Activated CD8-positive, alpha-beta memory T cell treated with anti-CD3 and anti-CD28 coated beads, Interleukin-2, amount 10 ng/mL, durations not matched to agents 7 days and 5 days (primary cell): ENCODE results near the gene TNP2. TPM values are rescaled to one million over a fixed set of nuclear protein-coding genes. Genes with fewer than 3 reads are reported as not detected.
"Not testable (repeated sequence)": the region's sequence is repeated elsewhere in the genome, so short reads cannot be mapped to it uniquely, and the experiment has no call there.

Source experiments
- ATAC-seq: fragments of 150-1000 bp; cut with Tn5 transposase; one replicate; pipeline ENCODE4 v1.10.0; 2021; ENCODE audit warnings: moderate library complexity
- CTCF ChIA-PET: fragments of 350-600 bp; sonication (Branson Sonifier 250); formaldehyde crosslinking; loops from one replicate; lab custom pipeline; 2021; ENCODE audit warnings: antibody characterized with exemption; lab: Charles Lee
- DNase-seq: peaks from one replicate; pipeline ENCODE4 v3.0.0-alpha.2; 2020
- H3K27ac Mint-ChIP-seq: one replicate; pipeline ENCODE4 v1.8.0; 2021; ENCODE audit warnings: mild to moderate bottlenecking, mixed read lengths
- H3K27me3 Mint-ChIP-seq: one replicate; pipeline ENCODE4 v1.8.0; 2021; ENCODE audit warnings: mixed read lengths
- H3K36me3 Mint-ChIP-seq: one replicate; pipeline ENCODE4 v1.8.0; 2021; ENCODE audit warnings: mild to moderate bottlenecking, mixed read lengths
- H3K4me1 Mint-ChIP-seq: one replicate; pipeline ENCODE4 v1.8.0; 2021; ENCODE audit warnings: mixed read lengths
- H3K4me3 Mint-ChIP-seq: one replicate; pipeline ENCODE4 v1.8.0; 2021; ENCODE audit warnings: mild to moderate bottlenecking, moderate library complexity, mixed read lengths
- H3K9me3 Mint-ChIP-seq: one replicate; pipeline ENCODE4 v1.8.0; 2022; ENCODE audit warnings: low read depth, mixed read lengths
- total RNA-seq, 2 experiments: library from RNA; stranded (reverse); gene quantifications; one replicate each; pipeline ENCODE4 v1.2.3, GENCODE V29; 2021

The TNP2 gene
- total RNA-seq, 2 experiments from 2014 or later = not detected

DNA sequence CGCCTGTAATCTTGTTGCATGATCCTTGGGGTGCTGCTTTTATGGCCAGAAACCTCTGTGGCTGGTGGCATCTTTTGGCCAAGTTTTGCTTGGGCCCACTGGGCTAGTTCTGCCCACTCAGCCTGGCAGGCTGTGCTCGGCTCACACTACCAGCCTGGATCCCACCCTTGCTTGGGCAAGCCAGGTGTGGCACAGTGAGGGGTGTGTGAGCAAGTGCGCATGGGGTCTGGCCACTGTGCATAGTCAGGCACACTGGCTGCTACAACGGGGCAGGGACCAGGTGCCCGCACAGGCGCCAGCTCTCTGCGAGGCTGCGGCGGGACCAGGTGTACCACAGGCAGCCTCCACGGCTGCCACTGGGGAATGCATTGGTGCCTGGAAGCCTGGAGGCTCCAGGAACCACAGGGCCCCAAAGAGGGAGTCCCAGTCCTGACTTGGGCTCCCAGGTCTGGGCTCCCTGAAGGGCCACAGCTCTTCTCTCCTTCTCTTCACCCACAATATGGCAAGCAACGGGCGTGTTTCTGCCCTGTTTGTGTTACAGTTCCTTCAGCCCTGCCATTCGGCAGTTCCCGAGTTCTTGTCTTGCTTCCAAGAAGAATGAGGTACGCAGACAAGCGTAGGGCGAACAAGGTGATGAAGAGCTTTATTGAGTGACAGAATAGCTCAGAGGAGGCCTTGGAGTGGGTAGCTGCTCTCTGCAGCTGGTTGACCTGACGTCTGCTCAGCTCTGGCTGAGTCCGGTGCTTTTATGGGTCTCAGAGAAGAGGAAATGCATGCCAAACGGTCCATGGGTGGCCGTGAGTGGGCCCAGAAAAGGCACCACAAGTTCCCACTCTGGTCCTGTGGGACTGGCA is 38.7 kb upstream of the TNP2 start:
- no peaks in the 10 kb centered on the region for H3K9me3 Mint-ChIP-seq
- no peak for ATAC-seq
- H3K36me3 Mint-ChIP-seq = no peaks in the 10 kb centered on the region
- H3K27me3 Mint-ChIP-seq = peaks cover 9% of the 10 kb centered on the region
- no peak for DNase-seq
- no peak overlapping the region for H3K4me3 Mint-ChIP-seq
- CTCF ChIA-PET = interaction anchor here (1.2 to 1.4 kb wide), 2 partner anchors 35 to 344 kb away, joined by 4 to 5 read pairs; no protein-coding TSS in a partner anchor
- no peak overlapping the region for H3K27ac Mint-ChIP-seq
- peaks cover 45% of the 10 kb centered on the region for H3K4me1 Mint-ChIP-seq

DNA sequence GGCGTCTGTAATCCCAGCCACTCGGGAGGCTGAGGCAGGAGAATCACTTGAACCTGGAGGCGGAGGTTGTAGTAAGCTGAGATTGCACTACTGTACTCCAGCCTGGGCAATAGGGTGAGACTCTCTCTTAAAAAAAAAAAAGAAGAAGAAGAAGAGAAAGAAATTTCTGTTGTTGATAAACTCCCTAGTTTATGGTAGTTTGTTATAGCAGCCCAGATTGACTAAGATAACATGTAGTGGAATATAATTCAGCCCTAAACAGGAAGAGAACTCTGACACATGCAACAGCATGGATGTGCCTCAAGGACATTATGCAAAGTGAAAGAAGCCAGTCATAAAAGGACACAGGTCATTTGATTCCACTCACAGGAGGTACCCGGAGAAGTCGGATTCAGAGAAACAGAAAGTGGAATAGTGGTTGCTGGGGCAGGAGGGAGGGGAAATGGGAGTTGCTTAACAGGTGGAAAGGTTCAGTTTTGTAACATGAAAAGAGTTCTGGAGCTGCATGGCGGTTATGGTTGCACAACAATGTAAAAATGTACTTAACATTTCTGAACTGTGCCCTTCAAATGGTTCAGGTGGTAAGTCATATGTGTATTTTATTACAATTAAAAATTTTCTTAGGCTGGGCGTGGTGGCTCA is 38.0 kb upstream of the TNP2 start:
- DNase-seq (no peak), ATAC-seq (no peak)
- CTCF ChIA-PET = no interaction called here
- Mint-ChIP-seq H3K27ac (no peak overlapping the region), H3K4me3 (no peak overlapping the region), H3K27me3 (peaks cover 13% of the 10 kb centered on the region), H3K36me3 (no peaks in the 10 kb centered on the region), H3K4me1 (peaks cover 37% of the 10 kb centered on the region), H3K9me3 (no peaks in the 10 kb centered on the region)

GRCh38 chr16:11306381-11306780 is 37.3 kb upstream of the TNP2 start:
- no peaks in the 10 kb centered on the region for H3K9me3 Mint-ChIP-seq
- CTCF ChIA-PET = no interaction called here
- no peak overlapping the region for H3K27ac Mint-ChIP-seq
- H3K4me1 Mint-ChIP-seq = peaks cover 31% of the 10 kb centered on the region
- ATAC-seq (no peak), DNase-seq (no peak)
- H3K27me3 Mint-ChIP-seq = peaks cover 17% of the 10 kb centered on the region
- no peak overlapping the region for H3K4me3 Mint-ChIP-seq
- no peaks in the 10 kb centered on the region for H3K36me3 Mint-ChIP-seq

DNA sequence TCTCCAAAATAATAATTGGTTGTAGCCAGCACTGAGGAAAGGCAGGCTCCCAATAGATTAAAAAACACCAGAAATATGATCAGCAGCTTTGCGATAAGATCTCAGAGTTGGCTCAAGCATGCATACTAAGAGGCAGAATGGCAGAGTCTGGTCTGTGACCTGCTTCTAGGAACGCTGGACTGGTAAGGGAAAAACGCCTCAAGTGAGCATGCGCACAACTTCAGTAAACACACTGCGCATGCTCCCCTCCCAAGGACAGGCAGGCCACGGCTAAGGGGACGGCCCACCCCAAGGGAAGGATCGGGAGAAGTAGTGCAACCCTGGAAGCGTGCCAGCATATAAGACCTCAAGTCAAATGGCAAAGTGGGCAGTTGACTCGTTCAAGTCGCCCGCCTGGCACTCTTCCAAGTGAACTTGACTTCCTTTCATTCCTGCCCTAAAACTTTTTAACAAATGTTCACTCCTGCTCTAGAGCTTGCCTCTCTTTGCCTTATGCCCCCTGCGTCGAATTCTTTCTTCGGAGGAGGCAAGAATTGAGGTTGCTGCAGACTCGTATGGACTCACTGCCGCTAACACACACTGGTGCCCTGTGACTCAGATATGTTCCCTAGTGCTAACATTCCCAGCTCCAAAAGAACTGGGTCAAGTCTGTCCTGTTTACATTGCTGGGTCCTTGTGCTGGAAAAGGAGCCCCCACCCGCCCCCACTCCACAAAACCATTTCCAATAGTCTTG is 34.4 kb upstream of the TNP2 start:
- Mint-ChIP-seq H3K27ac (no peak overlapping the region), H3K4me1 (peaks cover 14% of the 10 kb centered on the region), H3K9me3 (no peaks in the 10 kb centered on the region), H3K36me3 (peaks cover 1% of the 10 kb centered on the region), H3K27me3 (peaks cover 29% of the 10 kb centered on the region), H3K4me3 (no peak overlapping the region)
- CTCF ChIA-PET = interaction anchor here (0.9 kb wide), 1 partner anchor 318 kb away, joined by 3 read pairs; no protein-coding TSS in a partner anchor
- DNase-seq = no peak
- no peak for ATAC-seq

DNA sequence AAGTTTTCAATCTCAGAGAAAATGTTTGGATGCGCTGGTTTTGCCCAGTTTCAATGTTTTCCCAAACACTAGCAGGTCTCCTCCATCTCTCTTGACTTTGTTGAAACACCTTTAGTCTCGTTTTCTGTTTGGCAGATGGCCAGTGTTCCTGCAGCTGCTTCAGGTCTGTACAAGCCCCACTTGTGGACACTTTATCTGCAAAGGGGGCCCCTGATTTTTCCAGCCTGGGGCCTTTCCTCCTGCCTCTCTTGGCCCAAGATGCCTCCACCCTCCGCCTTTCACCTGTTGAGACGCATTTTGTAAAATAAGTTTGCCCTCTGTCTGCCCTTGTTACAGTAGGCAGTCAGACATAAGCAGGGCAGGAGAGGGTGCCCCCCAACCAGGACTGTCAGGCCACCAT is 33.9 kb upstream of the TNP2 start:
- Mint-ChIP-seq H3K4me3 (no peak overlapping the region), H3K4me1 (peaks cover 10% of the 10 kb centered on the region), H3K27ac (no peak overlapping the region), H3K27me3 (peaks cover 30% of the 10 kb centered on the region), H3K9me3 (no peaks in the 10 kb centered on the region), H3K36me3 (peaks cover 1% of the 10 kb centered on the region)
- ATAC-seq (no peak), DNase-seq (no peak)
- CTCF ChIA-PET = interaction anchor here (1.3 kb wide), 1 partner anchor 23 kb away, joined by 4 read pairs; no protein-coding TSS in a partner anchor

DNA sequence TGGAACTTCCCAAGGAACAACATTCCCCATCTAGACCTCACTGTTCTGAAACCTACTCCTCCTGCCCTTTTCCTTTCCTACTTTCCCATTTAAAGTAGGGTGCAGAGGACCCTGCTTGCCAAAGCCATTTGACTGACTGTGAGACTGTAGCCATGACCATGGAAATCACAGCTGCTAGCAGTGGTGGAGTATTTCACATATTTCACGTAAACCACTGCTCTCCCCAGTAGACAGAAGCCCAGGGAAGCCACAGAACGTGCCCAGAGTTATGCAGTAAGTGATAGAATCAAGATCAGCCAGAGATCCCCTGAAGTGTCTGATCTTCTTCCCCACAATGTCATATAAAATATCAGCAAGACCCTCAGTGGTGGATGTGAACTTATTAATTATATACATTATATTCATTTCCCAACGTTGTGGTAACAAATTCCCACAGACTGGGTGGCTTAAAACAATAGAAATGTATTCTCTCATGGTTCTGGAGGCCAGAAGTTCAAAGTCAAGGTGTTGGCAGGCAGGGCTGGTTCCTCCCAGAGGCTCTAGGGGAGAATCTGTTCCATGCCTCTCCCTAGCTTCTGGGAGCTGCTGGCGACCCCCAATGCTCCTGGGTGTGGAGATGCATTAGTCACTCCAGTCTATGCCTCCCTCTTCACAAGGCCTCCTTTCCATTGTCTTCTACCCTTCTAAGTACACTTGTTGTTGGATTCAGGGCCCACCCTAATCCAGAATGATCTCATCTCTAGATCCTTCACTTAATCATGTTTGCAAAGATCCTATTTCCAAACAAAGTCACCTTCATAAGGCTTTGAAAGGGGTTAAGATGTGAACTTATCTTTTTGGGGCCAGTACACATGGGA is 32.7 kb upstream of the TNP2 start:
- no peaks in the 10 kb centered on the region for H3K9me3 Mint-ChIP-seq
- CTCF ChIA-PET = interaction anchor here (1.3 kb wide), 1 partner anchor 24 kb away, joined by 4 read pairs; no protein-coding TSS in a partner anchor
- DNase-seq = no peak
- no peak for ATAC-seq
- no peak overlapping the region for H3K27ac Mint-ChIP-seq
- H3K36me3 Mint-ChIP-seq = peaks cover 1% of the 10 kb centered on the region
- no peak overlapping the region for H3K4me3 Mint-ChIP-seq
- peaks cover 32% of the 10 kb centered on the region for H3K27me3 Mint-ChIP-seq
- H3K4me1 Mint-ChIP-seq = peaks cover 17% of the 10 kb centered on the region

GRCh38 chr16:11300560-11300892 is 31.4 kb upstream of the TNP2 start:
- CTCF ChIA-PET = no interaction called here
- ATAC-seq = no peak
- H3K27ac Mint-ChIP-seq = no peak overlapping the region
- no peaks in the 10 kb centered on the region for H3K9me3 Mint-ChIP-seq
- peaks cover 23% of the 10 kb centered on the region for H3K4me1 Mint-ChIP-seq
- no peak for DNase-seq
- H3K27me3 Mint-ChIP-seq = peaks cover 35% of the 10 kb centered on the region
- H3K36me3 Mint-ChIP-seq = peaks cover 1% of the 10 kb centered on the region
- no peak overlapping the region for H3K4me3 Mint-ChIP-seq

GRCh38 chr16:11299865-11300559 is 30.9 kb upstream of the TNP2 start:
- H3K4me1 Mint-ChIP-seq = peaks cover 23% of the 10 kb centered on the region
- ATAC-seq = no peak
- no peak overlapping the region for H3K4me3 Mint-ChIP-seq
- H3K36me3 Mint-ChIP-seq = peaks cover 1% of the 10 kb centered on the region
- no peak overlapping the region for H3K27ac Mint-ChIP-seq
- H3K27me3 Mint-ChIP-seq = peaks cover 39% of the 10 kb centered on the region
- H3K9me3 Mint-ChIP-seq = no peaks in the 10 kb centered on the region
- no peak for DNase-seq
- CTCF ChIA-PET = interaction anchor here (1.0 to 3.0 kb wide), 2 partner anchors 12 to 44 kb away, joined by 3 to 21 read pairs; partner anchors contain the start of gene SOCS1

DNA sequence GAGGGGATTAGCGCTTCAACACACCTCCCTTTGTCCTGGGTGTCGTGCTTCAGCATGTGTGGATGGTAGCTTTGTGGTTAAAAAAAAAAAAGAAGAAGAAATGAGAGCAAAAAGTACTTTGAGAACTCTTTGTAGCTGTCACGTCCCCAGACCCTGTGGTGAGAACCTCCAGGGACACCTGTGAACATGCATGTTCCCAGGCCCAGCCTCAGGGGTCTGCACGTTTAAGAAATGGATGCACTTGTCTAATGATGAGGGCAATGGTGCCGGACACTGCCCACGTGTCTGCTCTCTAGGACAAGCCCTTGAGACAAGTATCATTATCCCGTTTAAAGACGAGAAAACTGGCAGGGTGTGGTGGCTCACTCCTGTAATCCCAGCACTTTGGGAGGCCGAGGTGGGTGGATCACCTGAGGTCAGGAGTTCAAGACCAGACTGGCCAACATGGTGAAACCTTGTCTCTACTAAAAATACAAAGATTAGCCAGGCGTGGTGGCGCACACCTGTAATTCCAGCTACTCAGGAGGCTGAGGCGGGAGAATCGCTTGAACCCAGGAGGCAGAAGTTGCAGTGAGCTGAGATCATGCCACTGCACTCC is 29.9 kb upstream of the TNP2 start:
- CTCF ChIA-PET = interaction anchor here (1.0 to 3.0 kb wide), 6 partner anchors 13 to 73 kb away, joined by 3 to 21 read pairs (median 8); partner anchors contain the start of gene SOCS1

GRCh38 chr16:11298143-11298900 is 29.2 kb upstream of the TNP2 start:
- Mint-ChIP-seq H3K36me3 (peaks cover 1% of the 10 kb centered on the region), H3K27me3 (peaks cover 49% of the 10 kb centered on the region), H3K9me3 (no peaks in the 10 kb centered on the region), H3K4me1 (peaks cover 23% of the 10 kb centered on the region), H3K4me3 (no peak overlapping the region), H3K27ac (no peak overlapping the region)
- CTCF ChIA-PET = interaction anchor here (0.9 to 3.0 kb wide), 10 partner anchors 13 to 98 kb away, joined by 3 to 21 read pairs (median 6); partner anchors contain the start of gene SOCS1
- no peak for ATAC-seq
- no peak for DNase-seq

More for the DNA sequence above, 29.9 kb upstream of the TNP2 start:
- not testable (repeated sequence) for H3K27ac Mint-ChIP-seq, ATAC-seq, H3K9me3 Mint-ChIP-seq, DNase-seq, H3K4me3 Mint-ChIP-seq, H3K36me3 Mint-ChIP-seq
- Mint-ChIP-seq H3K4me1 (peaks cover 23% of the 10 kb centered on the region), H3K27me3 (peaks cover 43% of the 10 kb centered on the region)

DNA sequence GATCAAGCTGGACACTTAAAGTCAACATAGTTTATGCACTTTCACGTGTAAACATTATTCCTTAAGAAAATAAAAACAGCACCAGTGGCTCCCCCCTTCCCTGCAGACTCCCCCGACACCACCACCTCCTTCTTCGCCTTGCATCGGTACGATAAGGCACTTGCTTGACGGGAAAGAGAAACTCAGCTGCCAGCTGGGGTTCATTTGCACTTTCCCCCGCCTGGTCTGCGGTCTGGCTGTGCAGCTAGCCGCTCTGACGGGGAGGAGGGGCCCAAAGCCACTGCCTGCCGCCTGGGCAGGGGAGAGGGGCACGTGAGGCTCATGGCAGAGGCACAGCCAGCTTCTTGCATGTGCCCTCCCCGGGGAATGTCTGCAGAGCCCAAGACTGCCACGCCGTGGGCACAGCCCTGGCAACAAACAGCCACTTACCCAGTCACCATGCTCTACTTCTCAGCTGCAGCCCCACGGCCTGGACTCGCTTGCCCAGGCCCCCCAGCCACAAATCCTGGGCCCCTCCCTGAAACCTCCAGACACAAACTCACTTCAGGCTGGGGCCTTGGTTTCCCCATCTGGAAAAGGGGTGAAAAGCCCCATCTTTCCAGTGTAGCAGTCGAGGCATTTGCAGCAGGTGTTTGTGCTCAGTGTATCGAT is 28.5 kb upstream of the TNP2 start:
- Mint-ChIP-seq H3K4me1 (peaks cover 23% of the 10 kb centered on the region), H3K9me3 (no peaks in the 10 kb centered on the region), H3K36me3 (peaks cover 1% of the 10 kb centered on the region), H3K4me3 (peak overlapping the region; percentile 43), H3K27me3 (peaks cover 51% of the 10 kb centered on the region), H3K27ac (peak overlapping the region; percentile 52)
- peak; percentile 88 for DNase-seq
- peak; percentile 85 for ATAC-seq
- CTCF ChIA-PET = interaction anchor here (0.9 to 3.0 kb wide), 14 partner anchors 13 to 340 kb away, joined by 3 to 21 read pairs (median 5); partner anchors contain the start of gene SOCS1
